RPMI7951 (cell line): ENCODE measurements around the gene STPG4. TPM values are rescaled to one million over a fixed set of nuclear protein-coding genes. Genes with fewer than 3 reads are reported as not detected.

ENCODE experiments used
- DNase-seq: peaks from one replicate; pipeline ENCODE4 v3.0.0-alpha.2; 2012; ENCODE audit warnings: low read depth
- total RNA-seq: library from RNA; depleted of rRNA; stranded (reverse); fragments of >200 nt; shearing (Covaris generic); gene quantifications from 2 replicates; pipeline ENCODE4 v1.2.3, GENCODE V29; 2014

The STPG4 gene
- total RNA-seq, 1 experiment from 2014 or later: not detected

DNA sequence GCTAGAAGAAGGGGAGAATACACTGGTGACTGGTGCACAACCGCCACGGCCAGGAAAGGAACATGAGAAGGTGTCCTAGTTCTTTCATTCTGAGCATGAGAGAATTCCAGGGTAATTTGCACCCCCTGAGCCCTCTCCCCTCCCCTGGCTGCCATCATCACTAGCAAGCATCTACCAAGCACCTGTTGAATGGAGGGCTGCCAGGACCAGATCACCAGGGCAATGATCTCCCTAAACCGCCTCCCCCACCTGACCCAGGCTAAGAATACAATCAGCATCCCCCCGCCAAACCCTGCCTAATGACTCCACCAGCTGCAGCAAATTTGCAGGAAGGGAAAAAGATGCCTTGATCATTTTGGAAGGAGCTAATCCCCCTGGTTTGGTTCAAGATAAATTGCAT lies 100.2 kb downstream of the STPG4 start:
- DNase-seq: no peak

DNA sequence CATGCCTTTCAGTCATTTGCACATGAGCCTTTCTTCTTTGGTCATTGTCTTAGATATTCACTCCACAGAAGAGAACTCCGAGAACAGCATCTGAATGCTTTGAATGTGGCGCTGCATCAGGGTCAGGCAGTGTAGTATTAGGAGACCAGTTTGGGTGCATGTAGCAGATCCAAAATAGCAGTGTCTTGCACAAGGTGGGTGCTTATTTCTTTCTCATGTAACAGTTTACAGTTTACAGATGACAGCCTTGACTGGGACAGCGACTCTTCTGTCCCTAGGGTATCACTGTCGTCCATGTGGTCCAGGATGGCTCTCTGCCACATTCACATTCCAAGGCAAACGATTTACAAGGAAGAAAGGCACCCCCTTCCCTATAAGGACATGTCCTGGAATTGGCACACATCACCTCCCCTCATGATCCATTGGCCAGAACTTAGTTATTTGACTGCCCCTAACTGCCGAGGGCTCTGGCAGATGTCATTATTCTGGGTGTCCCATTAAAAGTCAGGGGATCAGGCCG lies 101.0 kb downstream of the STPG4 start:
- DNase-seq: no peak

DNA sequence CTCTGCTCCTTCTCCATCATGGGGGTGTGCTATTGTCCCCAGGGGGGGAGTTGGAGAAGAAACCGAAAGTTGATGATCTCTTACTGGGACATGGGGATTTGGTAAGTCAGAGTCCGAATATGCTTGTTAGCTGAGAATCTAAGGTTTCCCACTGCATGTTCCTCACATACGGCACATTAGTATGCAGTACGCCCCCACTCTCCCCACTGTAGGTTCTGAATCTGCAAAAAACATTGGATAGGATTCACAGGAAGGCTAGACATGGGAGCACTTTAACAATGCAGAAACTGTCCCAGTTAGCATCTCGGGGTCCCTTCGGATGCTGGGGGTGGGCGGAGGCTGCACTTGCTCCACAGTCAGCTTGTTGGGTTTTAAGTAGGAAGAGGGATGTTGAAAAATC lies 102.3 kb downstream of the STPG4 start:
- no peak for DNase-seq

DNA sequence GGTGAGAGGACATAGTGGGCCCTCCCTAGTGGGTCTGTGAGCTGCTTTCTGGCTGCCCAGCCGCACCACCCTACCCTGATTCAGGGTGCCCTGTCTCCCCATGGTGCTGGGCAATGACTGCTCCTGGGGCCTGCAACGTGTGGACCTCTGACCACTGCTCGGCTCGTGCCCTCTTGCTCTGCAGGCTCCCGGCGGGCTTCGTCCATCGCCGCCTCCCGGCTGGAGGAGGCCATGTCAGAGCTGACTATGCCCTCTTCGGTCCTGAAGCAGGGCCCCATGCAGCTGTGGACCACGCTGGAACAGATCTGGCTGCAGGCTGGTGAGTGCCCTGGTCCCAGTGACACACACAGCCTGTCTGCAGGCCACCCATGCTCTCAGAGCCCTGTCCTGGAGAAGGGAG lies 103.5 kb downstream of the STPG4 start:
- DNase-seq: no peak

GRCh38 chr2:47050762-47051161 lies 104.3 kb downstream of the STPG4 start:
- no peak for DNase-seq

- no peak for DNase-seq
Measured at GRCh38 chr2:47050021-47050760, 104.9 kb downstream of the STPG4 start.

DNA sequence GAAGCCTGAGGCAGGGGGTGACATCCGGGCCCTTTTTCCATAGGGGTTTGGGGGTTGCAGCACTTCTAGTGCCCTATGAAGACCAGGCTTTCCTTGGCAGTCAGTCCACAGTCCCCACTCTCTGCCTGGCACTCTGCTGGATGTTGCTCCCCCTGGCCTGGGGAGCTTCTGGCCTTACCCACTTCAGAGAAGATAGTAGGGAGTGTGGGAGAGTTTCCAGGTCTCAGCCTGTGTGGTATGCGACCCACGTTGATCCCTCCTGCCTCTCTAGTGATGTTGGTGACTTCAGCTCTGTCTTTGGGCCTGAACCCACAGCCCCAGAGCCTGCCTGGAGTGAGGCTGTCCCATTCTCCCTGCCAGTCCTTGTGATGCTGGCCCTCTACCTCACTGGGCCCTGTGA lies 105.6 kb downstream of the STPG4 start:
- DNase-seq: no peak

DNA sequence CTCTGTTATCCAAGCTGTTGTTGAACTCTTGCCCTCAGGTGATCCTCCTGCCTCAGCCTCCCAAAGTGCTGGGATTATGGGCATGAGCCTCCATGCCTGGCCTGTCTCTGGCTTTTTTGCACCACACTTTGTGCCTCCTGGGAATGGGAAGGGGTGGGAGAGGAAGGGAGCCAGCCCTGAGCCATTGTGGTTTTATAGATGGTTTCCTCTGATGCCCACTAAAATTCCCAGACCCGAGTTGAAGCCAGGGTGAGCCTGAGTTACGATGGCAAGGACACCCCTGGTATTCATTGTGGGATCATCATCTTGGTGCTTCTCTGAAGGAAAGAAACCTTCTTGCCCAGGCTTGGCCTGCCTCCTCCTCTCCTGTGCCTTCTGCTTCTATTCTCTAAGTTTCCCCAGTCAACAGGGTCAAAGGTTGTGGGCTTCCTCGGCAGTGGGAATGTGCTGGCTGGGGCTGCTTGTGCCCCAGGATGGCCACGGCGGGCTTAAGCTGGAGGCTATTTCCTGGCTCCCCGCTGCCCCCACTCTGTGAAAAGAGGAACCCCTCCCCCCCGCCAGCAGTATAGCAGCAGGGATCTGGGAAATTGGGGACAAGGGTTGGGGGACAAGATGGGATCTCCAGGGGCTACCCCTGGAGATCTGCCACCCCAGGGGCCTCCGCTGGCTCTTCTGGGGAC lies 106.2 kb downstream of the STPG4 start:
- peak; percentile 42 for DNase-seq

DNA sequence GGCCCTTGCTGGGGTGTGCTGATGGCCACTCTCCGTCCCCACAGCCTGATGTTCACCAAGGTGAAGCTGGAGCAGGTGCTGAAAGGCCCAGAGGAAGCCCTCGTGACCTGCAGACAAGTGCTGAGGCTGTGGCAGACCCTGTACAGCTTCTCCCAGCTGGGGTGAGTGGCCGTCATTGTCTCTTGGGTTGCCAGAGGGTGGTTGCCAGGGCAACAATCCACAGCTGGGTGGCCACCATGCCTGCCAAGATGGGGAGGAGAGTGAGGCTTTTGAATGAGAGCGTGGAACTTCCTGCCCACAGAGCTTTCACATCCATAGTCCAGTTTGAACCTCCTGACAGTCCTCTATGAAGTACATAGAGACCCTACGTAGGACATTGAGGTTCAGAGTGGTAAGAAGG lies 108.8 kb downstream of the STPG4 start:
- peak; percentile 73 for DNase-seq

DNA sequence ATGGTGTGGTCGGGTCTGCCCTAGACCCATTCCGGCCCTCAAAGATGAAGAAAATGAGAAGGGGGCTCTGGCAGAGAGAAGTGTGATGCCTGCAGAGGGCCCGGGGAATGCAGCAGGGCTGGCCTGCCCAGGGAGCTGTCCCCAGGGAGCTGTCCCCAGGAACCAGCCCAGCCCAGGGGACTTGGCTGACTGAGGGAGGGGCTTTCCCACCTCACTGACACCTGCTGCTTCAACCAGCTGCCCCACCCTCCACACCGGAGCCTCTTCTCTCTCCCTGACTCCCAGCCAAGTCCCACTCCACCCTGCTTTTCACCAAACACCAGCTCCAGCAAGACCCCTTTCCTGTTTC lies 111.2 kb downstream of the STPG4 start:
- DNase-seq: no peak

GRCh38 chr2:47043142-47043890 lies 111.8 kb downstream of the STPG4 start:
- DNase-seq: peak; percentile 99

DNA sequence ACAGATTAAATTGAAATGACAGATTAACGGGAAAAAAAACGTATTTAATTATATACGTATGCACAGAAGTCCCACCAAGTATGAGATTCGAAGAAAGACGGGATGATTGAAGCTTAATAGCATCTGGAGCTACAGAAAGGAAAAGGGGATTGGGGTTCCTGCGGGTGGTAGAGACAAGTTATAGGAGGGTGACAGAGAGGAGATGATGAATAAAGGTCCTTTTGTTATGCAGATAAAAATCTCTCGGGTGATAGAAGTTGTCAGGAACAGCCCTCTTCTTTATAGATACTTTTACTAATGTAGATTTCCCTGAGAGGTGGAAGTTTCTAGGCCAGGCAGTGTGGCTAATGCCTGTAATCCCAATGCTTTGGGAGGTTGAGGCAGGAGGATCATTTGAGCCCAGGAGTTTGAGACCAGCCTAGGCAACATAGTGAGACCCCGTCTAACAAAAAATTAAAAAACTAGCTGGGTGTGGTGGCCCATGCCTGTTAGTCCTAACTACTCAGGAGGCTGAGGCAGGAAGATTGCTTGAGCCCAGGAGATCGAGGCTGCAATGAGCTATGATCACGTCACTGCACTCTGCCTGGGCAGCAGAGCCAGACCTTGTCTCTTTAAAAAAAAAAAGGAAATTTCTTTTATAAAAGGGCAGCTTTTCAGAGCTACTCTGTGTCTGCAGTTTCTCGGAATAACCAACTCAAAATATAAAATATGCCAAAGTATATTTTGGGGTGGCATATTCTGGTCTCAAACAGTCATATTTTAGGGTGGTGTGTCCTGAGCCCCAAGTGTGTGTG lies 113.0 kb downstream of the STPG4 start:
- no peak for DNase-seq

DNA sequence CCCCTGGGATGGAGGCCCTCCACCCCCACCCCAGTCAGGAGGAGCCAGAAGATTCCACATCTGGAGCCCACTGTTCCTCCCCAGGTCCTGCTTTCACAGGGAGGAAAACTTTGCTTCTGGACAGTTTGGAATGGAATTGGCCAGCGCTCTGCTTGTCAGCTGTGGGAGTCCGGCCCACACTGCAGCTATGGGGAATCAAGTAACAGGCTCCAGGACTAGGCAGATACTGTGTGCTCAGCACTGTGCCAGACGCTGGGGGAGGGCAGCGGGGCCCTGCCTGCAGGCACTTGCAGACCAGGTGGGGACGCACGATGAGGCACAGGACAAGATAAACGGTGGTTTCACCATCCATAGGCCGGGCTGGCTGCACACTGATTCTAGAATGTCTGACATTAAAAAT lies 114.0 kb downstream of the STPG4 start:
- no peak for DNase-seq

GRCh38 chr2:47040651-47041050 lies 114.5 kb downstream of the STPG4 start:
- no peak for DNase-seq

- no peak for DNase-seq
Measured at GRCh38 chr2:47039913-47040562, 115.1 kb downstream of the STPG4 start.

GRCh38 chr2:47039489-47039870 lies 115.6 kb downstream of the STPG4 start:
- no peak for DNase-seq

- no peak for DNase-seq
Measured at GRCh38 chr2:47038656-47039488, 116.2 kb downstream of the STPG4 start.

- no peak for DNase-seq
Measured at GRCh38 chr2:47037678-47038077, 117.4 kb downstream of the STPG4 start.
